Measurements from ENCODE around the gene LRRC59. TPM values are rescaled to one million over a fixed set of nuclear protein-coding genes. Genes with fewer than 3 reads are reported as not detected.

The LRRC59 gene
- total and polyA plus RNA-seq, 2 of the 13 experiments (the other 11 are each of a cell fraction or from before 2014, with no cell fraction given), result 87.3 to 222 TPM

DNA sequence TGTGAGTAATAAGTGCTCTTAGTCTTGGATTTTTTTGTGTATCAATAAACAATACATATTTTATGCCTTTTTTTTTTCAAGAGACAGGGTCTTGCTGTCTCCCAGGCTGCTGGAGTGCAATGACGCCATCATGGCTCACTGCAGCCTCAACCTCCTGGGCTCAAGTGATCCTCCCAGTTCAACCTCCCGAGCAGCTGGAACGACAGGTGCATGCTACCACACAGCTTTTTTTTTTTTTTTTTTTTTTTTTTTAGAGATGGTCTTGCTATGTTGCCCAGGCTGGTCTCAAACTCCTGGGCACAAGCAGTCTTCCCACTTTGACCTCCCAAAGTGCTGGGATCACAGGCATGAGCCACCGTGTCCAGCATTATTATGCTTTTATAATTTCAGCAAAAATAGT is 41.7 kb upstream of the LRRC59 start:
- POLR2A ChIA-PET, result interaction anchor here (1.2 kb wide), 1 partner anchor 10 kb away, joined by 6 read pairs; no protein-coding TSS in a partner anchor
- ATAC-seq (no peak), DNase-seq (ENCODE audit: low spot score) (no peak), FAIRE-seq (no peak)
- TF ChIP-seq FOSL2 (CRISPR knock-in tag; IDR thresholded peaks at IDR 0.05), result no peak
- no peak for TF ChIP-seq ZNF672 (CRISPR knock-in tag; IDR thresholded peaks at IDR 0.05)
- no peak for TF ChIP-seq ZNF615 (CRISPR knock-in tag; IDR thresholded peaks at IDR 0.05; ENCODE audit: borderline replicate concordance)
- TF ChIP-seq MED13 (CRISPR knock-in tag; IDR thresholded peaks at IDR 0.05), result no peak
- TF ChIP-seq RARA (CRISPR knock-in tag; IDR thresholded peaks at IDR 0.05), result no peak
- no peak for TF ChIP-seq EP300 (IDR thresholded peaks at IDR 0.05; ENCODE audit: low read depth in 2 of 2, low read length in 2 of 2)
- no peak for TF ChIP-seq EP300 (CRISPR knock-in tag; IDR thresholded peaks at IDR 0.05; ENCODE audit: borderline replicate concordance)
- TF ChIP-seq MIER2 (CRISPR knock-in tag; IDR thresholded peaks at IDR 0.05), result no peak
- no peak for TF ChIP-seq ZNF251 (CRISPR knock-in tag; IDR thresholded peaks at IDR 0.05)
- TF ChIP-seq, protein P1, sequence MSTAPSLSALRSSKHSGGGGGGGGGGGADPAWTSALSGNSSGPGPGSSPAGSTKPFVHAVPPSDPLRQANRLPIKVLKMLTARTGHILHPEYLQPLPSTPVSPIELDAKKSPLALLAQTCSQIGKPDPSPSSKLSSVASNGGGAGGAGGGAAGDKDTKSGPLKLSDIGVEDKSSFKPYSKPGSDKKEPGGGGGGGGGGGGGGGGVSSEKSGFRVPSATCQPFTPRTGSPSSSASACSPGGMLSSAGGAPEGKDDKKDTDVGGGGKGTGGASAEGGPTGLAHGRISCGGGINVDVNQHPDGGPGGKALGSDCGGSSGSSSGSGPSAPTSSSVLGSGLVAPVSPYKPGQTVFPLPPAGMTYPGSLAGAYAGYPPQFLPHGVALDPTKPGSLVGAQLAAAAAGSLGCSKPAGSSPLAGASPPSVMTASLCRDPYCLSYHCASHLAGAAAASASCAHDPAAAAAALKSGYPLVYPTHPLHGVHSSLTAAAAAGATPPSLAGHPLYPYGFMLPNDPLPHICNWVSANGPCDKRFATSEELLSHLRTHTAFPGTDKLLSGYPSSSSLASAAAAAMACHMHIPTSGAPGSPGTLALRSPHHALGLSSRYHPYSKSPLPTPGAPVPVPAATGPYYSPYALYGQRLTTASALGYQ (CRISPR knock-in tag; IDR thresholded peaks at IDR 0.05), result no peak
- TF ChIP-seq ZNF3 (CRISPR knock-in tag; IDR thresholded peaks at IDR 0.05), result no peak
- no peak for TF ChIP-seq KLF6 (CRISPR knock-in tag; IDR thresholded peaks at IDR 0.05)
- TF ChIP-seq KLF11 (CRISPR knock-in tag; IDR thresholded peaks at IDR 0.05), result no peak
- no peak for TF ChIP-seq ZNF547 (CRISPR knock-in tag; IDR thresholded peaks at IDR 0.05)
- TF ChIP-seq YY1 (IDR thresholded peaks at IDR 0.05; ENCODE audit: insufficient read depth, insufficient replicate concordance, low read depth, low read length), result no peak
- TF ChIP-seq, protein P2, sequence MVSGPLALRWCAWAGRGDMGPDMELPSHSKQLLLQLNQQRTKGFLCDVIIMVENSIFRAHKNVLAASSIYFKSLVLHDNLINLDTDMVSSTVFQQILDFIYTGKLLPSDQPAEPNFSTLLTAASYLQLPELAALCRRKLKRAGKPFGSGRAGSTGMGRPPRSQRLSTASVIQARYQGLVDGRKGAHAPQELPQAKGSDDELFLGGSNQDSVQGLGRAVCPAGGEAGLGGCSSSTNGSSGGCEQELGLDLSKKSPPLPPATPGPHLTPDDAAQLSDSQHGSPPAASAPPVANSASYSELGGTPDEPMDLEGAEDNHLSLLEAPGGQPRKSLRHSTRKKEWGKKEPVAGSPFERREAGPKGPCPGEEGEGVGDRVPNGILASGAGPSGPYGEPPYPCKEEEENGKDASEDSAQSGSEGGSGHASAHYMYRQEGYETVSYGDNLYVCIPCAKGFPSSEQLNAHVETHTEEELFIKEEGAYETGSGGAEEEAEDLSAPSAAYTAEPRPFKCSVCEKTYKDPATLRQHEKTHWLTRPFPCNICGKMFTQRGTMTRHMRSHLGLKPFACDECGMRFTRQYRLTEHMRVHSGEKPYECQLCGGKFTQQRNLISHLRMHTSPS (CRISPR knock-in tag; IDR thresholded peaks at IDR 0.05; ENCODE audit: low read depth), result no peak
- TF ChIP-seq MTA3 (CRISPR knock-in tag; IDR thresholded peaks at IDR 0.05), result no peak
- TF ChIP-seq SOX6 (IDR thresholded peaks at IDR 0.05), result no peak
- no peak for TF ChIP-seq SOX6 (CRISPR knock-in tag; IDR thresholded peaks at IDR 0.05)
- TF ChIP-seq HNRNPUL1 (IDR thresholded peaks at IDR 0.05; ENCODE audit: low read depth, low read length), result no peak
- Histone ChIP-seq H3K9ac (ENCODE audit: insufficient read depth, low read depth, low read length) (no peak overlapping the region), H3K36me3 (replicated peaks in 1 of 2; ENCODE audit: control insufficient read depth in 1 of 2, insufficient read depth in 2 of 2, low read length in 2 of 2) (peaks cover 1 to 3% of the 10 kb centered on the region in 2 experiments; a peak in 2 of 5 replicates), H3K4me1 (ENCODE audit: insufficient read depth, low read length) (peaks cover 45% of the 10 kb centered on the region), H3K27ac (ENCODE audit: extremely low read length, insufficient read depth, low read length) (peak overlapping the region; percentile 58), H3K79me2 (ENCODE audit: insufficient read depth, low read length) (peaks cover 6% of the 10 kb centered on the region), H4K20me1 (ENCODE audit: insufficient read depth, low read length) (no peaks in the 10 kb centered on the region), H3K27me3 (ENCODE audit: control insufficient read depth in 1 of 2, insufficient read depth in 2 of 2, low read length in 2 of 2) (no peaks in the 10 kb centered on the region), H3K9me3 (ENCODE audit: low read length) (no peaks in the 10 kb centered on the region), H2AFZ (ENCODE audit: low read length) (no peak overlapping the region), H3K4me2 (ENCODE audit: low read depth, low read length) (no peak overlapping the region), H3K4me3 (replicated peaks in 1 of 3; ENCODE audit: insufficient read depth in 1 of 3, low read depth in 2 of 3, low read length in 3 of 3) (no peak overlapping the region)
- WGBS (ENCODE audit: low lambda C conversion rate), result 97% methylated on average over 4 of the region's 4 CpGs
- in situ Hi-C loops (cut with HindIII; ENCODE audit: extremely low pct_ligation_motif_present, low pct_unique_long_range_greater_than_20kb) (no loop called here), intact Hi-C loops (cut with micrococcal nuclease; ENCODE audit: unreplicated experiment) (no loop called here)
- CTCF ChIA-PET (ENCODE audit: low intra/inter-chr PET ratio, low total read pairs), result no interaction called here
- BruUV-seq (replicated peaks), result no TSS peak

Data from HepG2 (cell line).